GM10266 (cell line): ENCODE measurements around the gene CAPN15.

Experiments used
- DNase-seq: peaks from one replicate; pipeline ENCODE4 v3.0.0; 2012; ENCODE audit errors: extremely low spot score
- CTCF ChIP-seq: IDR thresholded peaks from 2 replicates; pipeline ENCODE4 v1.5.1; 2012; ENCODE audit warnings: mild to moderate bottlenecking, low read depth; ENCODE audit not compliant: control insufficient read depth, insufficient read depth; ENCODE audit errors: missing control alignments

CAPN15 gene

GRCh38 chr16:553601-554296, 26.2 kb downstream of the CAPN15 start:
- DNase-seq, result no peak
- no peak for TF ChIP-seq CTCF

DNA sequence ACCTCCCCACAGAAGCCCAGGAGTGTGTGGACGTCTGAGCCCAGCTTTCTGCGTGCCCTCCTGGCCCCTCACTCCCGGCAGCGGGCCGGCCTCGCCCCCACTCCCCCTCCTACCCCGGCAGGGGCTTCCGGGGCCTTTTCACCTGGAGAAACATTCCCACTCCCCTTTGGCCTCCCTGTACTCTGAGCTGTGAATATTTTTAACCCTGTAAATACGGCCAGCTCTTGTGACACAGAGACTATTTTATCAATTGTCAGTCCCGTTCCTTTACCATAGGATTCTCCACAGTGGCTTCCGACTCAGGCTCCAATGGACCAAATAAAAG, 26.7 kb downstream of the CAPN15 start:
- DNase-seq, result no peak
- TF ChIP-seq CTCF, result no peak

DNA sequence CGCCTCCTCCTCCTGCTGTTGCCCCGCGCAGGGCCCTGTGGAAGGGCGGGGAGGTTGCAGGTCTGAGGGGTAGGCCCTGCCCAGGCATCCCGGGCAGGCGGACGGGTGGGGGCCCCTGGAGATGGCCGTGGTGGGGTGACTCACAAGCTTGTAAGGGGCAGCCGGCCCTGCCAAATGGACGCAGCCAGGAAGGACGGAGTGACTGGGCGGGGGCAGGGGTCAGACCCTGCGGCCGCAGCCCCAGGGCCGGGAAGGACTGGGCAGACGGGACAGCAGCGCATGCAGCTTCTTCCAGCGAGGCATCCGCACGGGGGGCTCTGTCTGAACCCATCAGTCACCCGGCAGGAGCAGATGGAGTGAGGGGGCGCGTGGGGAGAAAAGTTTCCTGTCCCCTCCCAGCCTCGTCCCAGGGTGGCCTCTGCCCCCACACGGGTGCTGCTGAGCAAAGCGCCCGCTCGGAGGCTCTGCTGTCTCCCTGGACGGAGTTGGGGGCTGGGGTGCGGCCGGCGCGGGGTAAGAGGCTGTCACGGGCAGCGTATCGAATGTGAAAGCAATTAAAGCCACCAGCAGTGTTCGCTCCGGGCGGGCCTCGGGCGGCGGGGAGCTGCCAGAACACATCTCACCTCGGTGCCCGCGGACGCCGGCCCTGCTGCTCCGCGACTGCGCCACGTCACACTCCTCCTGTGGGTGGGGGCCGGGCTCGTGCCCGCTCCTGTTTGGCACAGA, 27.3 kb downstream of the CAPN15 start:
- TF ChIP-seq CTCF, result no peak
- no peak for DNase-seq

DNA sequence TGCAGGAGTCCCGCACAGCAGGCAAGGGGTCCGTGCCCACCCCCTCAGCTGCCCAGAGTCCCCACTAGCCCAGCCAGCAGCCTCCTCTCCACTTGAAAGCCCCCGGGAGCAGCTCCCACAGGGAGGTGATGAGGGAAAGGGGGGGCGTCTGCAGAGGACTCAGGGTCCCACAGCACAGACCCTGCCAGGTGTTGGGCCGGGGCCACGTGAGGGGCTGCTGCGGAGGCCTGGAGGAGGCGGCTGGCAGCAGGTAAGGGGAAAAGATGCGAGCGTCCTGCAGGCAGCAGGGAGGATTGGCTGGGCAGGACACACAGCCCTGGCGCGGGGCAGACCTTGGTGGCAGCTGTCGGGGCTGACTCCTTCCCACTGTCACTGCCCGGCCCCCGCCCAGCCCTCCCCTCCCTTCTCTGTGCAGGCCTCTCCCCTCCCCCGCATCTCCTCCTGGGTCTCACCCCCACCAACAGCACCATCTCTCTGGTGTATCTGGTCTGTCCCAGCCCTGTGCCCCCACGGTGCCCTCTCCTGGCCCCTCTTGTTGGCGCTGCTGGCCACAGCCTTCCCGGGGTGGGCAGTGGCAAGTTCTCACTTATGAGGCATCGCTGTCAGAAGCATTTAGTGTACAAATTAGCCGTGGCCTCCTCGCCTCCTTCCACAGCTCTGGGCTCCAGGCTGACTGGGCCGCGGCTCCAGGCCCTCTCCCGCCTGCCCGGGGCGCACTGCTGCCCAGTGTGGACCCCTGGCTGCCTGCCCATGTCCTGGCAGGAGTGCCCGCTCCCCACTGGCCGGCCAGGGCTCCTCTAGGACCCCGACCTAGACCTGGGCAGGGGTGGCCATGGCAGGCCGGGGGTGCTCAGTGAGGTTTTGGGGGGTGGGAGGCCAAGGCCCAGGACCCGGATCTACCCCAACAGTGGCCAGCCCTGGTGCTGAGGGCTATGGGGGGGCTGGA, 28.3 kb downstream of the CAPN15 start:
- TF ChIP-seq CTCF, result no peak
- no peak for DNase-seq

DNA sequence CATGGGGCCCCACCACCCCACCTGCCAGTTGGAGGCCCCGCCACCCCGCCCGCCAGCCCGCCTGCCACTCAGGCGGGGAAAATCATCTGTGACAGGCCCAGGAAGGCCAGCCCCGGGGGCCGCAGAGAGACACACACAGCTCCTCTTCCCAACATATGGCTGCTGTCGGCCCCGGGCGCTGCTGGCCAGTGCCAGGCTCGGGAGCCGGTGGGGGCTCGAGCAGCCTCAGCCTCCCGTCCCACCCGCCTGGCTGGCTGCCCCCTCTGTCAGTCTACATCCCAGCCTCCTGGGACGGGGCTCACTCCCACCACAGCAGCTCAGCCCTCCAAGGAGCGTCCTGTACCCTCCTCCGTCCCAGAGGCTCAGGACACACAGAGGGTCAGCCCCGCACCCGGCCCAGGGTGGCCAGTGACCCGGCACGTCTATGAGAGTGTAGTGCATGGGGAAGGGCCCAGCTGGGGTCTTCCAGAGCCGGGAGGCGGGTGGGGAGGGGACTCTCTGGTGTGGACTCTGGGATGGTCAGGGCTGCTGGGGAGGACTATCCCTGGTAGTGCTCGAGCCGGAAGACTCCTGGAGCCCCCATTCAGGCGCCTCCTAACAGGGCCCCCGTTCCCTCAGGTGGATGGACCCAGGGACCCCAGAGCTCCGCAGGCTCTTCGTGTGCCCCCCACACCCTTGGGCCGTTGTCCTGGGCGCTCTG, 29.1 kb downstream of the CAPN15 start:
- no peak for TF ChIP-seq CTCF
- DNase-seq, result no peak

DNA sequence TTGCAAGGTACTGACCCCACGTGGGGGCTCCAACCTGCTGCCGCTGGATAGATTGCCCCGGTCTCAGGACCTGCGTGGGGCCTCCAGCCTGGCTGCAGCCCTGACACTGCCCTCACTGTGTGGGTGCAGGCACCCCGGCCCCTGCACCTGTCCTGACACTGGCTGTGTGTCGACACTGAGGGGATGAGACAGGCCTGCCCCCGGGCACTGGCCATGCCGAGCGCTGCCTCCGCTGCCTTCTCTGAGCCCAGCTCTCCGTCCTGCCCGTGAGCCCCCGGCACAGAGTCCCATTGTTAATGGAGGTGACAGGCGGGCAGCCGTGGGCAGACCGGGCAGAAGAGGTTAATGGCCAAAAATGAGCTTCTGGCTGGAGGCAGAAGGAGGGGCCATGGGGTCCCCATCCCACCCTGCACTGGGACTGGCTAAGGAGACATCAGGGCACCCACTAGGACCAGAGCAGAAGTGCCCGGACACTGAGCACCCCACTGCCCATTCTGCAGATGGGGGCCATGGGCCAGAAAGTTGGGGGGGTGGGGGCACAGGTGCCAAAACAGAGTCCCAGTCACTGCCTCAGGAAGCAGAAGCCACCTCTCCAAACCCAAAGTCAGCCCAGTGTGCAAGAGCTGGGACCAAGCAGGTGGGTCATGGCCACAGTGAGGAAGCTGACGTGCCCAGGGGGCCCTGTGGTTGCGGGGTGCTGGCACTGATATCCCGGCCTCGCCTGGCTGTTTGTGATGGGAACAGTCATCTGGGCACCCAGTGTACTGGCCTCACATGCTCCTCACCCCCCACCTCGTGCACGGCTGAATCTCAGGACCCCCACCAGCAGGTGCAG, 30.2 kb downstream of the CAPN15 start:
- TF ChIP-seq CTCF, result no peak
- no peak for DNase-seq
